HUES6 (cell line): Measurements from ENCODE around the gene SGCD.

ENCODE experiments used
- H3K27ac ChIP-seq: 2 replicates; pipeline ENCODE4 v1.7.0; 2013; ENCODE audit warnings: low read depth, mild to moderate bottlenecking, low read length, inconsistent platforms
- H3K27me3 ChIP-seq: 2 replicates; pipeline ENCODE4 v1.6.1; 2013; ENCODE audit warnings: low read length; ENCODE audit not compliant: control insufficient read depth, insufficient read depth
- H3K36me3 ChIP-seq: 2 replicates; pipeline ENCODE4 v1.6.1; 2013; ENCODE audit warnings: low read length; ENCODE audit not compliant: control insufficient read depth, insufficient read depth
- H3K4me1 ChIP-seq: 2 replicates; pipeline ENCODE4 v1.6.1; 2013; ENCODE audit warnings: low read length; ENCODE audit not compliant: control insufficient read depth, insufficient read depth
- H3K4me3 ChIP-seq: 2 replicates; pipeline ENCODE4 v1.5.1; 2013; ENCODE audit warnings: low read depth, low read length
- H3K9ac ChIP-seq: one replicate; pipeline ENCODE4 v1.6.1; 2013; ENCODE audit warnings: mild to moderate bottlenecking, low read length
- H3K9me3 ChIP-seq: 2 replicates; pipeline ENCODE4 v1.6.1; 2013; ENCODE audit warnings: low read depth, low read length; ENCODE audit not compliant: control insufficient read depth, insufficient read depth

Gene SGCD

DNA sequence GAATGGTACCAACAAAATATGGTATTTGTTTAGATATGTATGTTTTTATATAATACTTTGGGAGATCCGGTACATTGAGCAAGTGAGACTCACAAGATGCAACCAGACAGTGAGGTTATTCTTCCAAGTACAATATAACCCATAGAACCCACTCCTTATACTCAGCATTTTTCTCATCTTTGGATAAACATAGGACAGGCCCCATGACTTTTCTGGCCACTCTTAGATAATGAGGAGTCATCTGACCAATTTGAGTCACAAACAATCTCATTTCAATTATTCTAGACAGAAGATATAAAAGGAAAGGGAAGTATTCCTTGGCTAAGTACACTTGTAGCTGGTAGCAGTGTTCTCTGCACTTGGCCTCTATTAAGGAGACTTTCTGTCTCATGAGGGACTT, 150.2 kb downstream of the SGCD start:
- no peaks in the 10 kb centered on the region for H3K36me3 ChIP-seq
- H3K4me1 ChIP-seq = peaks cover 9% of the 10 kb centered on the region; the same call in 1 of the 2 replicates
- no peaks in the 10 kb centered on the region for H3K9me3 ChIP-seq
- H3K9ac ChIP-seq = no peak overlapping the region
- no peak overlapping the region for H3K27ac ChIP-seq
- no peaks in the 10 kb centered on the region for H3K27me3 ChIP-seq
- no peak overlapping the region for H3K4me3 ChIP-seq

GRCh38 chr5:156479849-156480248, 152.9 kb downstream of the SGCD start:
- H3K9me3 ChIP-seq = no peaks in the 10 kb centered on the region
- H3K27ac ChIP-seq = no peak overlapping the region
- H3K27me3 ChIP-seq = no peaks in the 10 kb centered on the region

GRCh38 chr5:156481741-156482140, 154.8 kb downstream of the SGCD start:
- no peaks in the 10 kb centered on the region for H3K27me3 ChIP-seq
- no peak overlapping the region for H3K27ac ChIP-seq
- no peaks in the 10 kb centered on the region for H3K36me3 ChIP-seq
- H3K9ac ChIP-seq = no peak overlapping the region
- H3K4me3 ChIP-seq = no peak overlapping the region
- no peaks in the 10 kb centered on the region for H3K4me1 ChIP-seq
- no peaks in the 10 kb centered on the region for H3K9me3 ChIP-seq

More at GRCh38 chr5:156479849-156480248, 152.9 kb downstream of the SGCD start:
- Histone ChIP-seq H3K9ac (no peak overlapping the region), H3K4me3 (no peak overlapping the region), H3K36me3 (no peaks in the 10 kb centered on the region), H3K4me1 (peaks cover 9% of the 10 kb centered on the region; the same call in 1 of the 2 replicates)

DNA sequence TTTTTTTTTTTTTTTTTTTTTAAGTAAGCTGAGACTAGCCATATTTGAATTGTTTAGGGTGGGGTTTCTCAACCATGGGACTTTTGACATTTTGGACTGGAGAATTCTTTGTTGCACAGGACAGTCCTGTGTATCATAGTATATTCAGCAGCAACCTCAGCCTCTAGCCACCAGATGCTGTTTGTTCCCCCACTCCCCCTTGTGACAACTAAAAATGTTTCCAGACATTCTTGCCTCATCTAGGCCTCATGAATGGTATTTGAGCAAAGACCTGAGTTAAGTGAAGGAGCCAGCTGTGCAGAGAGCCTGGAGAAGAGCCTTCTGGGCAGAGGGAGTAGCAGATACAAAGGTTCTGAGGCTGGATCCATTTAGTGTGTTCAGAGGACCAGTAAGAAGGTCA, 155.9 kb downstream of the SGCD start:
- Histone ChIP-seq H3K4me3 (no peak overlapping the region), H3K4me1 (no peaks in the 10 kb centered on the region), H3K9me3 (no peaks in the 10 kb centered on the region), H3K27me3 (no peaks in the 10 kb centered on the region), H3K27ac (no peak overlapping the region), H3K9ac (no peak overlapping the region), H3K36me3 (no peaks in the 10 kb centered on the region)

GRCh38 chr5:156486394-156487238, 159.7 kb downstream of the SGCD start:
- Histone ChIP-seq H3K9ac (no peak overlapping the region), H3K4me3 (no peak overlapping the region), H3K27ac (no peak overlapping the region), H3K9me3 (no peaks in the 10 kb centered on the region), H3K27me3 (no peaks in the 10 kb centered on the region), H3K36me3 (no peaks in the 10 kb centered on the region), H3K4me1 (no peaks in the 10 kb centered on the region)

DNA sequence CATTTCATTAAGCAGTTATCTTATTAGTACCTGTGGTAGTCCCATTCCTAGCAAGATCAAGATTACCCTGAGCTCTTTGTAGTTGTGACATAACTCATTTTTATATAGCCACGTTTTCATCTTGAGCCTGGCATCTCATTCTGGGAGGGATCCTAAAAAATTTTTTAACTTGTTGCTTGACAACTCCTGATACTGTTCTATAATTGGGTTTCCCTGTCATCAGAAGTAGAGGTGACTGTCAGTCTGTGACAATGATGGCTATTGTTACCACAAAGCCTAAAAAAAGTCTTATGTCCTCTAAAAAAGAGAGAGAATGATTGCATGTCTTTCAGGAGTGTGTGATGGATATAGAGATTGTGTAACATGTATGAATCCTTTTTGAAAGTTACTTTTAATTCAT, 164.8 kb downstream of the SGCD start:
- H3K9me3 ChIP-seq = no peaks in the 10 kb centered on the region
- H3K36me3 ChIP-seq = no peaks in the 10 kb centered on the region
- H3K9ac ChIP-seq = no peak overlapping the region
- no peaks in the 10 kb centered on the region for H3K27me3 ChIP-seq
- no peaks in the 10 kb centered on the region for H3K4me1 ChIP-seq
- no peak overlapping the region for H3K4me3 ChIP-seq
- no peak overlapping the region for H3K27ac ChIP-seq

GRCh38 chr5:156496291-156496690, 169.3 kb downstream of the SGCD start:
- no peak overlapping the region for H3K27ac ChIP-seq
- no peaks in the 10 kb centered on the region for H3K27me3 ChIP-seq
- no peak overlapping the region for H3K9ac ChIP-seq
- no peak overlapping the region for H3K4me3 ChIP-seq
- H3K9me3 ChIP-seq = no peaks in the 10 kb centered on the region
- H3K36me3 ChIP-seq = no peaks in the 10 kb centered on the region
- no peaks in the 10 kb centered on the region for H3K4me1 ChIP-seq

- Histone ChIP-seq H3K4me1 (no peaks in the 10 kb centered on the region), H3K27ac (no peak overlapping the region), H3K27me3 (no peaks in the 10 kb centered on the region), H3K9me3 (no peaks in the 10 kb centered on the region), H3K4me3 (no peak overlapping the region), H3K36me3 (no peaks in the 10 kb centered on the region), H3K9ac (no peak overlapping the region)
Observed at GRCh38 chr5:156497804-156498208, 170.8 kb downstream of the SGCD start.

DNA sequence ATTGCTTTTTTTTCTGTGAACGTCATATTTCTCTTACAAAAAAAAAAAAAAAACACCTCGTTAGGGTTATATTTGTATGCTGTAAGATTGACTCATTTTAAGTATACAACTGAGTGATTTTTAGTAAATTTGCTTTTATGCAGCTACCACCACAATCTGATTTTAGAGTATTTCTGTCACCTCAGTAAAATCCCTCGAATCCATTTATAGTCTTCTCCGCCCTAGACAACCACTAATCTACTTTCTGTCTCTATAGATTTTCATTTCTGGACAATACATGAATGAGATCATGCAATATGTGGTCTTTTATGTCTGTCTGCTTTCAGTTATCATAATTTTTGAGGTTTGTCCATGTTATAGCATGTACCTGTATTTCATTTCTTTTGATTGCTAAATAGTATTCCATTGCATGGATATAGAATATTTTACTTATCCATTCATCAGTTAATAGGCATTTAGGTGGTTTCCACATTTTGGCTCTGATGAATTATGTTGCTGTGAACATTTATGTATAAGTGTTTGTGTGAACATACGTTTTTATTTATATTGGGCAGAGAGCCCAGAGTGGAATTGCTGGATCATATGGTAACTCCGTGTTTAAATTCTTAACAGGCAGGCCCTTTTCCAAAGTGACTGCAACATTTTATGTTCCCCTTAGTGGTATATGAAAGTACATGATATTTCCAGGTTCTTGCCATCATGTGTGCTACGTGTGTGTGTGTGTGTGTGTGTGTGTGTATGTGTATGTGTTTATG, 171.4 kb downstream of the SGCD start:
- no peak overlapping the region for H3K9ac ChIP-seq
- H3K27me3 ChIP-seq = no peaks in the 10 kb centered on the region
- H3K27ac ChIP-seq = no peak overlapping the region
- H3K4me3 ChIP-seq = no peak overlapping the region
- no peaks in the 10 kb centered on the region for H3K4me1 ChIP-seq
- no peaks in the 10 kb centered on the region for H3K9me3 ChIP-seq
- no peaks in the 10 kb centered on the region for H3K36me3 ChIP-seq

GRCh38 chr5:156500755-156501154, 173.8 kb downstream of the SGCD start:
- Histone ChIP-seq H3K4me1 (no peaks in the 10 kb centered on the region), H3K36me3 (no peaks in the 10 kb centered on the region), H3K27ac (no peak overlapping the region), H3K9ac (no peak overlapping the region), H3K9me3 (no peaks in the 10 kb centered on the region), H3K27me3 (no peaks in the 10 kb centered on the region), H3K4me3 (no peak overlapping the region)

DNA sequence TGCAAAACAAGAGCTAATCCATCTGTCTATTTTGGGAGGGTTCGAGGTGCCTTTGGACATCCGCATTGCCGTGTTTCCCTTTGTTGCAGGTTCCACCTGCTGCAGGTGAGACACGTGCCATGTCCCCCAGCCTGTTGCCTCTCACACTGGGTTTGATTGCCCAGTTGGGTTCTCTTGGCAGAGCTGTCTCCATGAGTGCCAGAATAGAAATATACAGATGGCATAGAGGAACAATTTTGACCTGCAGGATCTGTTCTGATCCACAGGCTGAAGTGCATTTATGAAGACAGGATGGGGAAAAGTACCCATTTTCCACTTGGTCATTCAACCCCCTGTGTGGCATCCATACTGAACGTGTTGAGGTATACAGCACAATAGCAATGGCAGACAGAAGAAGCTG, 178.1 kb downstream of the SGCD start:
- Histone ChIP-seq H3K27ac (no peak overlapping the region), H3K4me3 (no peak overlapping the region), H3K36me3 (no peaks in the 10 kb centered on the region), H3K9me3 (no peaks in the 10 kb centered on the region), H3K27me3 (no peaks in the 10 kb centered on the region), H3K9ac (no peak overlapping the region), H3K4me1 (no peaks in the 10 kb centered on the region)
